RWPE2 (cell line): Measurements from ENCODE around the gene TMEM217.
"Not testable (repeated sequence)": the region's sequence is repeated elsewhere in the genome, so short reads cannot be mapped to it uniquely, and the experiment has no call there.

Experiments
- ATAC-seq: fragments of 200-7000 bp; cut with Tn5 transposase; 3 replicates; pipeline ENCODE4 v1.9.1; 2021; ENCODE audit warnings: low read depth
- DNase-seq: peaks from one replicate; pipeline ENCODE4 v3.0.0-alpha.2; 2020; ENCODE audit warnings: low spot score
- H3K27ac ChIP-seq: fragments of 450-650 bp; 2 replicates; pipeline ENCODE4 v1.5.1; 2017; ENCODE audit warnings: mild to moderate bottlenecking; ENCODE audit not compliant: poor library complexity, severe bottlenecking
- H3K27me3 ChIP-seq: fragments of 250-450 bp; sonication (Bioruptor Pico); 2 replicates; pipeline ENCODE4 v1.5.1; 2021; ENCODE audit warnings: mild to moderate bottlenecking, moderate library complexity; ENCODE audit not compliant: insufficient read depth, poor library complexity, severe bottlenecking
- H3K36me3 ChIP-seq: fragments of 250-450 bp; sonication (Bioruptor Pico); 2 replicates; pipeline ENCODE4 v1.5.1; 2020; ENCODE audit warnings: low read depth, mild to moderate bottlenecking, moderate library complexity
- H3K4me1 ChIP-seq: fragments of 250-450 bp; sonication (Bioruptor Pico); 2 replicates; pipeline ENCODE4 v1.5.1; 2021; ENCODE audit warnings: mild to moderate bottlenecking, moderate library complexity; ENCODE audit not compliant: insufficient read depth, poor library complexity, severe bottlenecking
- H3K4me3 ChIP-seq: fragments of 250-450 bp; sonication (Bioruptor Pico); 2 replicates; pipeline ENCODE4 v1.5.1; 2021; ENCODE audit warnings: mild to moderate bottlenecking, moderate library complexity; ENCODE audit not compliant: severe bottlenecking
- H3K9me3 ChIP-seq: fragments of 250-450 bp; sonication (Bioruptor Pico); 2 replicates; pipeline ENCODE4 v1.5.1; 2021; ENCODE audit warnings: mild to moderate bottlenecking, moderate library complexity; ENCODE audit not compliant: severe bottlenecking
- CTCF ChIP-seq: fragments of 450-650 bp; IDR thresholded peaks from one replicate; pipeline ENCODE4 v1.5.1; 2017; ENCODE audit warnings: mild to moderate bottlenecking, moderate library complexity; ENCODE audit not compliant: poor library complexity, severe bottlenecking

The TMEM217 gene

GRCh38 chr6:37187321-37188022 is 70.5 kb downstream of the TMEM217 start:
- Histone ChIP-seq H3K27me3 (no peaks in the 10 kb centered on the region), H3K9me3 (no peaks in the 10 kb centered on the region), H3K4me1 (no peaks in the 10 kb centered on the region), H3K4me3 (no peak overlapping the region), H3K36me3 (no peaks in the 10 kb centered on the region), H3K27ac (no peak overlapping the region)
- no peak for TF ChIP-seq CTCF
- ATAC-seq (no peak), DNase-seq (no peak)

GRCh38 chr6:37185949-37186720 is 71.8 kb downstream of the TMEM217 start:
- H3K27ac ChIP-seq, H3K27me3 ChIP-seq, H3K4me3 ChIP-seq, ATAC-seq, DNase-seq, H3K36me3 ChIP-seq, H3K4me1 ChIP-seq, H3K9me3 ChIP-seq: not testable (repeated sequence)

GRCh38 chr6:37182736-37183590 is 75.0 kb downstream of the TMEM217 start:
- ATAC-seq (no peak), DNase-seq (no peak)

GRCh38 chr6:37180610-37181009 is 77.3 kb downstream of the TMEM217 start:
- H3K27me3 ChIP-seq, H3K4me3 ChIP-seq, DNase-seq, H3K9me3 ChIP-seq, ATAC-seq, H3K27ac ChIP-seq, H3K36me3 ChIP-seq, H3K4me1 ChIP-seq: not testable (repeated sequence)

More at GRCh38 chr6:37182736-37183590, 75.0 kb downstream of the TMEM217 start:
- H3K4me3 ChIP-seq = no peak overlapping the region
- no peaks in the 10 kb centered on the region for H3K27me3 ChIP-seq
- H3K9me3 ChIP-seq = no peaks in the 10 kb centered on the region
- H3K27ac ChIP-seq = no peak overlapping the region
- H3K36me3 ChIP-seq = no peaks in the 10 kb centered on the region
- no peak for TF ChIP-seq CTCF
- H3K4me1 ChIP-seq = no peaks in the 10 kb centered on the region

GRCh38 chr6:37180075-37180474 is 77.9 kb downstream of the TMEM217 start:
- no peak overlapping the region for H3K27ac ChIP-seq
- H3K36me3 ChIP-seq = peaks cover 7% of the 10 kb centered on the region
- TF ChIP-seq CTCF = no peak
- DNase-seq = no peak
- H3K4me3 ChIP-seq = no peak overlapping the region
- no peaks in the 10 kb centered on the region for H3K4me1 ChIP-seq
- H3K27me3 ChIP-seq = no peaks in the 10 kb centered on the region
- no peak for ATAC-seq
- H3K9me3 ChIP-seq = no peaks in the 10 kb centered on the region
